ENCODE data around the gene ZDHHC3. TPM values are rescaled to one million over a fixed set of nuclear protein-coding genes. Genes with fewer than 3 reads are reported as not detected.

ZDHHC3 gene
- total and polyA plus RNA-seq, 12 donors, result 30.1 to 148 (median 95.8) TPM

- intact Hi-C loops (cut with DNase I), result no loop called here
- peak in 1 of 7 donors; percentile 46 for DNase-seq
- WGBS, 4 donors, result 78 to 99% (median 93%) methylated on average over 2 of the region's 2 CpGs
- TF ChIP-seq POLR2A (IDR thresholded peaks at IDR 0.05), result no peak
- TF ChIP-seq, protein P1, sequence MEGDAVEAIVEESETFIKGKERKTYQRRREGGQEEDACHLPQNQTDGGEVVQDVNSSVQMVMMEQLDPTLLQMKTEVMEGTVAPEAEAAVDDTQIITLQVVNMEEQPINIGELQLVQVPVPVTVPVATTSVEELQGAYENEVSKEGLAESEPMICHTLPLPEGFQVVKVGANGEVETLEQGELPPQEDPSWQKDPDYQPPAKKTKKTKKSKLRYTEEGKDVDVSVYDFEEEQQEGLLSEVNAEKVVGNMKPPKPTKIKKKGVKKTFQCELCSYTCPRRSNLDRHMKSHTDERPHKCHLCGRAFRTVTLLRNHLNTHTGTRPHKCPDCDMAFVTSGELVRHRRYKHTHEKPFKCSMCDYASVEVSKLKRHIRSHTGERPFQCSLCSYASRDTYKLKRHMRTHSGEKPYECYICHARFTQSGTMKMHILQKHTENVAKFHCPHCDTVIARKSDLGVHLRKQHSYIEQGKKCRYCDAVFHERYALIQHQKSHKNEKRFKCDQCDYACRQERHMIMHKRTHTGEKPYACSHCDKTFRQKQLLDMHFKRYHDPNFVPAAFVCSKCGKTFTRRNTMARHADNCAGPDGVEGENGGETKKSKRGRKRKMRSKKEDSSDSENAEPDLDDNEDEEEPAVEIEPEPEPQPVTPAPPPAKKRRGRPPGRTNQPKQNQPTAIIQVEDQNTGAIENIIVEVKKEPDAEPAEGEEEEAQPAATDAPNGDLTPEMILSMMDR (IDR thresholded peaks at IDR 0.05), result no peak
- H3K27ac ChIP-seq, result peak overlapping the region in 3 of 5 donors; percentile 78 to 85 (median 78)
- peaks cover 43 to 72% of the 10 kb centered on the region in 2 donors for H3K4me1 ChIP-seq (replicated peaks in 1 of 2)
- no peaks in the 10 kb centered on the region for H3K27me3 ChIP-seq
- H3K9me3 ChIP-seq (replicated peaks in 1 of 3), result no peaks in the 10 kb centered on the region
- no peak overlapping the region for H3K4me3 ChIP-seq
- no peaks in the 10 kb centered on the region for H3K36me3 ChIP-seq (replicated peaks in 1 of 2)
Measured at GRCh38 chr3:44984335-44984734, 8.4 kb upstream of the ZDHHC3 start.

- peak overlapping the region in 4 of 5 donors; percentile 33 to 85 (median 78) for H3K27ac ChIP-seq
- H3K4me3 ChIP-seq, result no peak overlapping the region
- no peaks in the 10 kb centered on the region for H3K36me3 ChIP-seq (replicated peaks in 1 of 2)
- peak in 5 of 7 donors; percentile 45 to 68 (median 53) for DNase-seq
- TF ChIP-seq, protein P1 (IDR thresholded peaks at IDR 0.05), result no peak
- peak in 1 of 2 donors; percentile 21 for TF ChIP-seq POLR2A (IDR thresholded peaks at IDR 0.05)
- H3K4me1 ChIP-seq (replicated peaks in 1 of 2), result peaks cover 41 to 66% of the 10 kb centered on the region in 2 donors
- 35 to 55% (median 38%) methylated on average over 1 of the region's 1 CpG for WGBS, 4 donors
- no peaks in the 10 kb centered on the region for H3K27me3 ChIP-seq
- H3K9me3 ChIP-seq (replicated peaks in 1 of 3), result no peaks in the 10 kb centered on the region
- intact Hi-C loops (cut with DNase I), result no loop called here
Measured at GRCh38 chr3:44983484-44983941, 7.5 kb upstream of the ZDHHC3 start.

- H3K4me3 ChIP-seq, result no peak overlapping the region
- DNase-seq, result no peak
- no peaks in the 10 kb centered on the region for H3K36me3 ChIP-seq (replicated peaks in 1 of 2)
- TF ChIP-seq, protein P1 (IDR thresholded peaks at IDR 0.05), result no peak
- TF ChIP-seq POLR2A (IDR thresholded peaks at IDR 0.05), result no peak
- intact Hi-C loops (cut with DNase I), result no loop called here
- H3K27me3 ChIP-seq, result no peaks in the 10 kb centered on the region
- peak overlapping the region; percentile 34 to 85 (median 78) for H3K27ac ChIP-seq
- no peaks in the 10 kb centered on the region for H3K9me3 ChIP-seq (replicated peaks in 1 of 3)
- WGBS, 4 donors, result 81 to 90% (median 89%) methylated on average over 3 of the region's 3 CpGs
- peaks cover 38 to 66% of the 10 kb centered on the region in 2 donors for H3K4me1 ChIP-seq (replicated peaks in 1 of 2)
Measured at GRCh38 chr3:44982817-44983216, 6.8 kb upstream of the ZDHHC3 start.

GRCh38 chr3:44981751-44982150 is 5.8 kb upstream of the ZDHHC3 start:
- H3K4me1 ChIP-seq (replicated peaks in 1 of 2), result peaks cover 32 to 66% of the 10 kb centered on the region in 2 donors
- intact Hi-C loops (cut with DNase I), result no loop called here

More at GRCh38 chr3:44981751-44982150, 5.8 kb upstream of the ZDHHC3 start:
- Histone ChIP-seq H3K36me3 (replicated peaks in 1 of 2) (no peaks in the 10 kb centered on the region), H3K9me3 (replicated peaks in 1 of 3) (no peaks in the 10 kb centered on the region), H3K4me3 (no peak overlapping the region), H3K27me3 (no peaks in the 10 kb centered on the region), H3K27ac (peak overlapping the region; percentile 46 to 85 (median 78))
- DNase-seq, result peak in 6 of 7 donors; percentile 66 to 86 (median 76)
- TF ChIP-seq, protein P1 (IDR thresholded peaks at IDR 0.05), result no peak
- TF ChIP-seq POLR2A (IDR thresholded peaks at IDR 0.05), result peak in 1 of 2 donors; percentile 48
- WGBS, 4 donors, result 49 to 58% (median 51%) methylated on average over 4 of the region's 4 CpGs

All from adrenal gland (tissue), 12 donors.